Activated CD8-positive, alpha-beta T cell treated with anti-CD3 and anti-CD28 coated beads for 36 hours (primary cell): ENCODE results near the gene STAB2. TPM values are rescaled to one million over a fixed set of nuclear protein-coding genes. Genes with fewer than 3 reads are reported as not detected.

Source experiments
- ATAC-seq: fragments of 200-7000 bp; cut with Tn5 transposase; one replicate; pipeline ENCODE4 v1.10.0; 2021; ENCODE audit warnings: mild to moderate bottlenecking, moderate library complexity
- CTCF ChIA-PET: fragments of 350-600 bp; sonication (Branson Sonifier 250); formaldehyde crosslinking; loops from one replicate; lab custom pipeline; 2021; ENCODE audit warnings: antibody characterized with exemption; lab: Charles Lee
- POLR2A ChIA-PET: fragments of 350-600 bp; sonication (Branson Sonifier 250); formaldehyde crosslinking; loops from one replicate; lab custom pipeline; 2021; ENCODE audit warnings: antibody characterized with exemption; lab: Charles Lee
- DNase-seq: peaks from one replicate; pipeline ENCODE4 v3.0.0-alpha.2; 2020
- H3K27ac Mint-ChIP-seq: one replicate; pipeline ENCODE4 v1.8.0; 2021; ENCODE audit warnings: mild to moderate bottlenecking, mixed read lengths
- H3K27me3 Mint-ChIP-seq: one replicate; pipeline ENCODE4 v1.8.0; 2021; ENCODE audit warnings: mixed read lengths
- H3K36me3 Mint-ChIP-seq: one replicate; pipeline ENCODE4 v1.8.0; 2021; ENCODE audit warnings: low read depth, mixed read lengths
- H3K4me1 Mint-ChIP-seq: one replicate; pipeline ENCODE4 v1.8.0; 2021; ENCODE audit warnings: low read depth, mixed read lengths
- H3K4me3 Mint-ChIP-seq: one replicate; pipeline ENCODE4 v1.8.0; 2021; ENCODE audit warnings: mild to moderate bottlenecking, moderate library complexity, mixed read lengths
- H3K9me3 Mint-ChIP-seq: one replicate; pipeline ENCODE4 v1.8.0; 2021; ENCODE audit warnings: mixed read lengths
- CTCF ChIP-seq: fragments of 200-600 bp; IDR thresholded peaks from one replicate; pipeline ENCODE4 v1.8.0; 2022; ENCODE audit warnings: antibody characterized with exemption, mild to moderate bottlenecking
- intact Hi-C: fragments of 100-400 bp; cut with micrococcal nuclease; formaldehyde crosslinking; loops from one replicate; pipeline ENCODE4 v1.10.0; 2022
- total RNA-seq, 2 experiments: library from RNA; stranded (reverse); gene quantifications; one replicate each; pipeline ENCODE4 v1.2.3, GENCODE V29; 2021

STAB2 gene
- total RNA-seq, 2 experiments from 2014 or later, result not detected

DNA sequence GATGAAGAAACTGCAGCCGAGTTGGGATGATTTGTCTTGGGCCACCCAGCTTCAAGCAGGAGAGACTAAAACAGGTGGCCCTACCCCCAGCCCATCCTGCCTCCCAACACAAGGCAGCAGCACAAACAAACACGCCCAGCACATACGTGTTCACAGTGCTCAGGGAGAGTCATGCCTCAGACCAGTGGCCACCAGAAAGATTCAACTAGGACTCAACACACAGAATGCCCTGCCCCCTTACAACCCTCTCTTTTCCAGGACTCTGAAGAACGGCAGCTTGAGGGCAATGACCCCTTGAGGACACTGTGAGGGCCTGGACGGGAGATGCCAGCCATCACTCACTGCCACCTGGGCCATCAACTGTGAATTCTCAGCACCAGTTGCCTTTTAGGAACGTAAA is 179.0 kb downstream of the STAB2 start:
- POLR2A ChIA-PET, result no interaction called here
- TF ChIP-seq CTCF, result no peak
- H3K9me3 Mint-ChIP-seq, result no peaks in the 10 kb centered on the region

DNA sequence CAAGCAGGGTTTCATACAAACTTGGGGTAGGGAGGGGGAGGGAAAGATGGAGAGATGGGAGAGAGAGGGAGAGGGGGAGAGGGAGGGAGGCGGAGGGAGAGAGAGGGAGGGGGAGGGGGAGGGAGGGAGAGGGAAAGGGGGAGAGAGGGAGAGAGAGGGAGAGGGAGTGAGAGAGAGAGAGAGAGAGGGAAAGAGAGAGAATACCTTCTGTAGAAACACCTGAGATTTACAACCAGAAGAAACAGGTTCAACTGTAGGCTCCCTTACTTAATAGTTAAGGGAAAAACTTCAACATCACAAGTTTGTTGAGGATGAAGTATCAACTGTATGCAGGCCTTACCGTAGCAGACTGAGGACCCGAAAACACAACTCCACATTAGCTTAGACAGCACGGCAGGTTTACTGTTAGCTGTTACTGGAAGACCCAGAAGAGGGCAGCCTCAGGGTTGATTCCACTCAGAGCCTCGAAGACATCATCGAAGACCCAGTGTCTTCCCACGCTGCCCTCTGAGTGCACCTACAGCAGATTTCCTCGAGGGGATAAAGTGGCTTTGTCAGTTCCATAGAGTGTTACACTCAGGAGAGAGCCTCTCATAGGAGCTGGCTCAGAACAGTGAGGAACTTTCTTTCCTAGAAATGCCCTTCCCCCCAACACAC is 181.5 kb downstream of the STAB2 start:
- H3K4me3 Mint-ChIP-seq, result no peak overlapping the region
- no peaks in the 10 kb centered on the region for H3K4me1 Mint-ChIP-seq
- CTCF ChIA-PET, result no interaction called here
- no peak for DNase-seq
- intact Hi-C loops, result no loop called here
- TF ChIP-seq CTCF, result no peak
- POLR2A ChIA-PET, result no interaction called here
- no peak overlapping the region for H3K27ac Mint-ChIP-seq
- ATAC-seq, result no peak
- peaks cover 2% of the 10 kb centered on the region for H3K36me3 Mint-ChIP-seq
- H3K9me3 Mint-ChIP-seq, result no peaks in the 10 kb centered on the region
- H3K27me3 Mint-ChIP-seq, result no peaks in the 10 kb centered on the region

More for the DNA sequence above, 179.0 kb downstream of the STAB2 start:
- Mint-ChIP-seq H3K36me3 (peaks cover 3% of the 10 kb centered on the region), H3K4me3 (no peak overlapping the region), H3K27me3 (no peaks in the 10 kb centered on the region), H3K27ac (no peak overlapping the region), H3K4me1 (no peaks in the 10 kb centered on the region)
- ATAC-seq, result no peak
- DNase-seq, result no peak
- CTCF ChIA-PET, result no interaction called here
- intact Hi-C loops, result no loop called here

GRCh38 chr12:103769240-103769945 is 182.3 kb downstream of the STAB2 start:
- DNase-seq (no peak), ATAC-seq (no peak)
- ChIA-PET CTCF (interaction anchor here (0.7 kb wide), 1 partner anchor 1634 kb away, joined by 4 read pairs; no protein-coding TSS in a partner anchor), POLR2A (no interaction called here)
- H3K4me1 Mint-ChIP-seq, result no peaks in the 10 kb centered on the region
- no peak for TF ChIP-seq CTCF
- H3K27ac Mint-ChIP-seq, result no peak overlapping the region
- no peaks in the 10 kb centered on the region for H3K27me3 Mint-ChIP-seq
- no peaks in the 10 kb centered on the region for H3K36me3 Mint-ChIP-seq
- no peak overlapping the region for H3K4me3 Mint-ChIP-seq
- no peaks in the 10 kb centered on the region for H3K9me3 Mint-ChIP-seq
- intact Hi-C loops, result no loop called here

- CTCF ChIA-PET, result interaction anchor here (0.9 to 1.5 kb wide), 4 partner anchors 10 to 338 kb away, joined by 3 to 5 read pairs (median 3); no protein-coding TSS in a partner anchor
- DNase-seq, result peak; percentile 6
These were observed 184.4 kb downstream of the STAB2 start for GRCh38 chr12:103771466-103771865.

More at GRCh38 chr12:103771466-103771865, 184.4 kb downstream of the STAB2 start:
- Mint-ChIP-seq H3K36me3 (peaks cover 3% of the 10 kb centered on the region), H3K9me3 (no peaks in the 10 kb centered on the region), H3K27me3 (no peaks in the 10 kb centered on the region), H3K4me3 (no peak overlapping the region), H3K4me1 (no peaks in the 10 kb centered on the region), H3K27ac (no peak overlapping the region)
- no peak for TF ChIP-seq CTCF
- intact Hi-C loops, result no loop called here
- no peak for ATAC-seq
- POLR2A ChIA-PET, result interaction anchor here (0.7 kb wide), 1 partner anchor 10 kb away, joined by 3 read pairs; no protein-coding TSS in a partner anchor
